SIG-M5 treated with dmso at 0.1 percent for 504 hours (cell line): Measurements from ENCODE around the gene CCHCR1.

Experiments used
- DNase-seq: peaks from one replicate; lab custom pipeline; 2025; ENCODE audit not compliant: unreplicated experiment; lab: John Stamatoyannopoulos, UW

The CCHCR1 gene

DNA sequence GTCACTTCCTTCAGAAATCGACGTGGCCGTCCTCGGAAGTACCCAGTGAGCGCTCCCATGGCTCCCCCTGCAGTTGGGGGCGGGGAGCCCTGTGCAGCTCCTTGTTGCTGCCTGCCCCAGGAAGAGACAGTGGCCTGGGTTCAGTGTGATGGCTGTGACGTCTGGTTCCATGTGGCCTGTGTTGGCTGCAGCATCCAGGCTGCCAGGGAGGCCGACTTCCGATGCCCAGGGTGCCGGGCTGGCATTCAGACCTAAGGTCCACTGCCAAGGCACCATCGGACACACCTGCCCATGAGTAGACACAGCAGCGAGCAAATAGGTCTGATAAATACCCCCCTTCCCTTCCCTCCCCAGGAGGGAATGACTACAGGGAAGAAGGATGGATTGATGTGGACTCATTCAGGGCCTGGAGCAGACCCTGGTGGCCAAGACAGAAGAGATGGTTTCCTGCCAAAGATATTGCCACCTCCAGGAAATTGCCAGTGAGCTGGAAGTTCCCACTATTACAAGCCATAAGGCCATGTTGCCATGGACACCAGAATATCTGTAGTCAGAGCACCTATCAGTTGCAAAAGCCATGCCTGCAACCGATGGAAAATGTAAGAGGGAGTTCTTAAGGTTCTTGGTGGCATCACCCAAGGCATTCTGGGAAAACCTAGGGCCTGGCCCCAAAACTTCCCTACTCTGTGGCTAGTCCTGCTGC is 5.0 kb upstream of the CCHCR1 start:
- no peak for DNase-seq

DNA sequence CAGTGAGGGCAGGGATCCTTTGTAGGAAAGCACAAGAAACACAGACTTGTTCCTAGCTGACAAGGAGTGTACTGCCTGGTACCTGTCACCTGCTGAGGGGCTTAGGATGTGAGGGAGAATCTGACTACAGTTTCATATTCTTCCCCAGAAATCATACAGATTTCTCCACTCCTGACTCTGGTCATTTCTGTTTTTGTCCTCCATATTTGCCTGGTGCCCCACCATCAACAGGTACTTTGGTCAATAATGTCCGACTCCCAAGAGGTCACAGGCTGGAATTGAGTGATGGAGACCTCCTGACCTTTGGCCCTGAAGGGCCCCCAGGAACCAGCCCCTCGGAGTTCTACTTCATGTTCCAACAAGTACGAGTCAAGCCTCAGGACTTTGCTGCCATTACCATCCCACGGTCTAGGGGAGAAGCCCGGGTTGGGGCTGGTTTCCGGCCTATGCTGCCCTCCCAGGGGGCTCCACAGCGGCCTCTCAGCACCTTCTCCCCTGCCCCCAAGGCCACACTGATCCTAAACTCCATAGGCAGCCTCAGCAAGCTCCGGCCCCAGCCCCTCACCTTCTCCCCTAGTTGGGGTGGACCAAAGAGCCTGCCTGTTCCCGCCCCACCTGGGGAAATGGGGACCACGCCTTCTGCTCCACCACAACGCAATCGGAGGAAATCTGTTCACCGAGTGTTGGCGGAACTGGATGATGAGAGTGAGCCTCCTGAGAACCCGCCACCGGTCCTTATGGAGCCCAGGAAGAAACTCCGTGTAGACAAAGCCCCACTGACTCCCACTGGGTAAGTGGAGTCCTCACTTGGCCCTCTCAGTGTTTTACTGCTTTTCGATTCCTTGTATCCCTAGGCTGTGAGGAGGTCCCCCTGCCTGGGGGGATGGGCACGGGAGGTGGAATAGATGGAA is 3.9 kb upstream of the CCHCR1 start:
- no peak for DNase-seq

DNA sequence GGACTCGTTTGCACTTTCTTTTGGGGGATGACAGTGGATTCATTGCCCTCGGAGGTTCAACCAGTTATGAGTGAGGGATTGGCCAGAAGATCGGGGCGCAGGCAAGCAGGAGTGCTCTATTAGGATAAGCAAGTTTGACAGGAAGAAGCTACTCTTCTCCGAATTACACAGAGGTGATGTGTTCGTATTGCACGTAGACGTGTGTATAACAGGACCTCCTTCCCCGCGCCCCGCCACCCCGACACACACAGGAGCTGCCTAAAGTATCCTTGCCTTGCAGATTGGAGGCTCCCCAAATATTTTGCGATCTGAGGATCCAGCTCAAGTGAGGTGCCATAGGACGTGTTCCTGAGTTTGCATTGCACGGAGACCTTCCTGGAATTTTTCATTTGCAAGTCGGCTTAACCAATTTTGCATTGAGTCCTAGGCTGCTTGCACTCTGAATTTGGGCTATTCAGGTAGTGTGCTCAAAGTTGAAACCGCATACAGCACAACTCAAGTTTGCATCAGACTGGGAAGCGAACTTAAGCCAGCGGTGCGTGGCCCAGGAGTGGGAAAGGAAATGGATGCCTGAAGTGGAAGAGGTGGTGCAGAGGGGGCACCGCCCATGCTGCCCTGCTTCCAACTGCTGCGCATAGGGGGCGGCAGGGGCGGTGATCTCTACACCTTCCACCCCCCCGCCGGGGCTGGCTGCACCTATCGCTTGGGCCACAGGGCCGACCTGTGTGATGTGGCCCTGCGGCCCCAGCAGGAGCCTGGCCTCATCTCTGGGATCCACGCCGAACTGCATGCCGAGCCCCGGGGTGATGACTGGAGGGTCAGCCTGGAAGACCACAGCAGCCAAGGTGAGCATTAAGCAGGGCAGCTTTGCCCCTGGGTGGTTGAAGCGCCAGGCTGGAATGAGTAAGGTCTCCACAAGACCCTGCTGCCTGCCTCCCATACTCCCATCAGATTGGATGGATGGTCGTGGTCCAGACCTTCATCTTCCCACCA is 1.6 kb upstream of the CCHCR1 start:
- DNase-seq, result peak; percentile 45

DNA sequence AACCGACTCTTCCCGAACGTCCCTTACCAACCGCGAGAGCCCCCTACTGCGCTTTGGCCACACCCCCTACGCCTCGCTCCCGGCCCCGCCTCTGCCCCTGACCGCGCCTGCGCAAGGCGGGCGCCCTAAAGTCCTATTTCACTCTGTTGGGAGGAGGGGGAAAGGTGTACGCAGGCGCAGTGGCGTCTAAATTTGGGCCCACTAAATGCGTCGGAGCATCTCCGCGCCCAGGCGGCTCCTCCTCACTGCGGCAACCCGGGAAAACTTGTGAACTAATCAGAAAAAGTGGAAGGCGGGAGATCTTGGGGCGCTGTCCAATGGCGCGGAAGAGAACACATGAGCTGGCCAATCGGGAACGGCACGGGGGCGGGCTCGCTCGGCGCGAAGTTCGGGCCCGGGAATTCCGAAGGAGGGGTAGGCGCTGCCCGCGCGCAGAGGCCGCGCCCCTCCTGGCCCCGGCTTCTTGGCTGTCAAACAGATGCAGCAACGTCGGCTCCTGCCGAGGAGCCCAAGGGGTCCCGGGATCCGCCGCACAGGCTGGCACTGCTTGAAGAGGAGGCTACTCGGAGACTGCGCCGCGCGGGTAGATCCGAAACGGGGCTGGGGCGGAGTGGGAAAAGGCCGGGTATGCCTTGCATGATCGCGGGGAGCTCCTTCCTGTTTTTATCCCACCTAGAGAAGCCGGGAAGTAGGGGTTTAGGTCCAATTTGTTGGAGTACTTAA is 699 bp upstream of the CCHCR1 start, which contains the start of gene TCF19:
Gene TCF19, plus strand, starts transcription at position 450 of the 723 bp plus-strand sequence. CDS start 881 bp downstream, outside the sequence.
- peak; percentile 98 for DNase-seq

DNA sequence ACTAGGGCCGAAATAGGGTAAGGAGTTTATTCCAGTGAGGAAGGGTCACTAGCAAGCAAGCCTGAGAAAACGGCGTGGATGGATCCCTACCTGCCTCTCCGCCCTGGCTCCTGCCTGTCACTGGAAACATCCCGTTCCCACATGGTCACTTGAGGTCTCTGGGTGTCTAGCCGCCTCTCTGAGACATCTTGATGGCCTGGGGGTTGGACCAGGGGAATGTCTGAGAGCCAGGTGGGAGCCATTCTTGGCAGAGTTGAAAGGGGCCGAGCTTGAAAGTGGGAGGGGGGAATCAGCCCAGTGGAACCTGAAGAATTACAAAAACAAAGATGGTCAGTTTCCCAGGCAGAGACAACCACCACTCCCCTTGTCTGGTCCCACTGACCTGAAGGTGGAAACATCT is 961 bp downstream of the CCHCR1 start:
- no peak for DNase-seq

DNA sequence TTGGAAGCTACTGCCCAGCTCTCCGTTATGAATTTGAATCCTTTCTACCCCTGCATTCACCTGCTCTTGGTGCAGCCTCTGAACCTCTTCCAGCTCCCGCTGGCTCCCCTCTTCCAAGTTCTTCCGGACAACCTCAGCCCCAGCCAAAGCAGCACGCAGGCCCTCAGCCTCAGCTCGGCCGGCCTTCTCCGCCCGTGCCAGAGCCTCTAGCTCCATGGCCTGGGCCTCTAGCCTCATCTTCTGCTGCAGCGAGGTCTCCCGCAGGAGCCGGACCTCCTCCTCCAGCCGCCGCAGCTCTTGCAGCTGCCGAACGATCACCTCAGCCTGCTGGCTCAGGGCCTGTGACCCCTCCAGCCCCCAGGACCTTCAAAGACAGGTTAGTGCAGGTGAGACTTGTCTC is 3.2 kb downstream of the CCHCR1 start:
- DNase-seq, result no peak

DNA sequence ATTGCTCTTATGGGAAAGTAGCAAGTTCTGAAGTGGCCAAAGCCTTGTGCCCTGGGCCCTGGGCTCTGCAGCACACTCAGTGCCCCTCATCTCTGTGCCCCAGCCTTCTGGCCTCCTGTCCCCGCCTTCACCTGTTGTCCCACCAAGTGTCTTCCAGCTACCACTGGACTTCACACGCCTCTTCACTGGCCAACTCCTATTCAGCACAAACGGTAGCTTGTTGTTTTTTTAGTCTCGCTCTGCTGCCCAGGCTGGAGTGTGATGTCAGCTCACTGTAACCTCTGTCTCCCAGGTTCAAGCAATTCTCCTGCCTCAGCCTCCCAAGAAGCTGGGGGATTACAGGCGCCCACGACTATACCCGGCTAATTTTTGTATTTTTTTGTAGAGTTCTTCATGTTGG is 4.8 kb downstream of the CCHCR1 start:
- DNase-seq, result no peak

DNA sequence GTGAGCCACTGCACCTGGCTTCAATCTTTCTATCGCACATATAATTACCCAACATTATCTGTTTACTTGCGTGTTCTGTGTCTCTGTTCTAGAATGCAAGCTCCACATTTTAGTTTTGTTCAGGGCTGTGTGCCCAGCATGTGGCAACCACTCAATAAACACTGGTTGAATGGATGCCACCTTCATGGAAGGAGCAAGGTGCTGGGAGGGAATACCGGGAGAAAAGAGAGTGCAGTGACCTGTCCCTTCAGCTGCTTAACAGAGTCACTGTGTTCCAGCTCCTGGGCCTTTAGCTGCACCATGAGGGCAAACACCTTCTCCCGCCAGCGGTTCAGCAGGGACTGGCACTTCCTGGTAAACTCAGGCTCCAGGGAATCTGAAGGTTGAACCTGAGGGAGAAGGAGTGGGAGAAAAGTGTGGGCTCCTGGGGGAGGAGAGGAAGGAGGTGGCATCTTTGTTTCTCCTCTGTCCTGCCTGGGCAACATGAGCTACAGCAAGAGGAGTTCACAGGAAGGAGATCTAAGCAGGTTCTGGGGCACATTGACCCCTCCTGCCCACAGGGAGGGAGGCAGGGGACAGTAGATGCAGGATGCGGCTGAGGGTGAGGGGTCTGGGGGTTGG is 7.7 kb downstream of the CCHCR1 start:
- no peak for DNase-seq

DNA sequence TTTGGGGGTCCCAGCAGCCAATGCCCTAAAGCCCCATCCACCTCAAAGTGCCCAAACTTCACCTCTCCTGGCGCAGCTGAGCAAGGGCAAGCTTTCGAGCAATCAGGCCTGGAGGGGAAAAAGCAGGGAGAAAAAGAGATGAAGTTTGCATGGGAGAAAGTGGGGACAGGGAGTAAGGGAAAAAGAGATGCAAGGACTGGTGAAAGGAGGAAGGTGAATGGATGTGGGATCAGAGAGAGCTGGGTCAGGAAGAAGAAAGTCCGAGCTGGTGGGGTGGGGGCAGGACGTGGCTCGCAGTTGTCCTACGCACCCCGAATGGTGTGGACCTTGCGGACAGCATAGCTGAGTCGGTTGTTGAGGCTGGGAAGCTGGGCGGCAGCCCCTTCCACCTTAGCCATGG is 12.2 kb downstream of the CCHCR1 start:
- no peak for DNase-seq

DNA sequence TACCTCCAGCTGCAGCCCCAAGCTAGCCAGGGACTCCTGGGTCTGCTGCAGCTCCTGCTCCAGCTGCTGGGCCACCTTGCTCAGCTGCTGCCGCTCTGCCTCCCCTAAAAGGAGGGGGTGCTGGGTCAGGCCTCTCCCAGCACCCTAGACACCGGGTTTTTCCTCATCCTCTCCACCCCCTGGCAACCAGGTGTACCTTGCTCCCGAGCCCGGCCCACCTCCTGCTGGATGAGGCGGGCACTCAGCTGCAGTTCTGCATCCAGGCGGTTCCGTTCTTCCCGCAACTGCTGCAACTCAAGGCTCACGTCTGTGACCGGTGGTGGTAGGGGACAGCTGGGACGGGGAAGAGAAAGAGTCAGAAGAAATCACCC is 12.6 kb downstream of the CCHCR1 start:
- no peak for DNase-seq

DNA sequence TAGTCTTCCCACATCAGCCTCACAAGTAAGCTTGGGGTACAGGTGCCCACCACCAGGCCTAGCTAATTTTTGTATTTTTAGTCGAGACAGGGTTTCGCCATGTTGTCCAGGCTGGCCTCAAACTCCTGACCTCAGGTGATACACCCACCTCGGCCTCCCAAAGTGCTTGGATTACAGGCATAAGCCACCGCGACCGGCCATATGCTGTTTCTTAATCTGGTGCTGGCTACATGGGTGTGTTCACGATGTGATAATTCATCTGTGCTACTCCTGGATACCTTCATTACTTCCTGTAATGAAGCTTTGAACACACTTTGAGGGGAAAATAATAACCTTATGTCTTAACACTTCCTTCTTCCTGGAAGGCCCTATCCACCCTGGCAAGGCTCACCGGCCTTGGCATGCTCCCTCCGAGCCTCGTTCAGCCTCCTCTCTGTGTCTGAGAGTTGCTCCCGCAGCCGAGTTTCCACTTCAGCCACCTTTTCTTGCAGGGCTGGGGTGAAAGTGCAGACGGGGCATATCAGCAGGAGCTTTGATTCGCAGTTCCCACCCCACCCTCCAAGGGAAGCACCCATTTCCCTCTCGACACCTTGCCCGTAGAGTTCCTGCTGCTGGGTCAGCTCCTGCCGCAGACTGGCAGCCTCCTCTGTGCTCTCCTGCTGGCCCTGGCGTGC is 13.2 kb downstream of the CCHCR1 start:
- DNase-seq, result no peak

DNA sequence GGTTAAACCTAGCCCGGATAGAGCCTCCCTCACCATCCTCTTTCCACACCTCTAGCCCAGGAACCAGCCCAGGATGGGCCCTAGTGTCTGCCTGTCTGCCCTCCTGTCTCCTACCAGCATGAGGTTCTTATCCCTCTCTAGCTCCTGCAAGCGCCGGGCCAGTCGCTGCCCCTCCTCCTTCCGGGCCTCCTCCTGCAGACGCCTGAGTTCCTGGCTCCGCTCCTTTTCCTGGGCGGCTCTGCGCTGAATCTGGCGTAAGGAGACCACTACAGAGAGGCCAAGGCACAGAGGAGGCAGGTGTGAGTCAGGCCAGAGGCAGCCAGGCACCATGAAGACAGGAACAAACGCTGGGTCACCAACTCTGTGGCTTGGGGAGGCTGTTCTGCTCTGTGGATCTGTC is 14.5 kb downstream of the CCHCR1 start:
- no peak for DNase-seq

DNA sequence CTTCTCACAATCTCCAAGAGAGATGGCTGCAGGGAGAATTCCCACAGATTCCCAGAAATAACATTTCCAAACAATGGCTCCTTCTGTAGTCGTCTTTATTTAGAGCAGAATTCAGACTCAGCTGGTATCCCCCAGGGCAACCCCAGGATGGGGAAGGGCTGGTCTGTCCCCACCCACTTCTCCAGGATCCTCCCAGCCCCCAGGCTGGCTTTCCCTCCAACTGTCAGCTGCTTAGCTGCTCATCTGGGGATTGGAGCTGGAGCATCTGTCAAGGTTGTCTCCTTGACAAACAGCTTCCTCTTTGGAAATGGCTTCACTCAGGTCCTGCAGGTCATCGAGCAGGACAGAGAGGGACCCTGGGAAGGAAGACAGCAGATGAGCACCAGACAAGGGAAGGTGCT is 15.2 kb downstream of the CCHCR1 start:
- DNase-seq, result no peak

DNA sequence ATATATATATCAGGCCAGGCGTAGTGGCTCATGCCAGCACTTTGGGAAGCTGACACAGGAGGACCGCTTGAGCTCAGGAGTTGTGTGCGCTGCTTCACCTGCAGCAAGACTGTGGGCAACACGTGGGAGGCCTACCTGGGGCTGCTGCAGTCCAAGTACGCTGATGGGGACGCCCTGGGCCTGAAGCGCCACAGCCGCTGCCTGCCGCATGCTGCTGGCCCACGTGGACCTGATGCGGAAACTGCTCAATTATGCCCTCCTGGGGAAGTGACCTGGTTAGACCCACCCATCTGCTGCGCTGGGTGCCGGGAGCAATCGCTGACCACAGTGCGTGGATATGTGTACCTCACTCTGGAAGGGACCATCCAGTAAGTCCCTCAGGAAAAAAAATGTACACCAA is 17.0 kb downstream of the CCHCR1 start:
- no peak for DNase-seq

DNA sequence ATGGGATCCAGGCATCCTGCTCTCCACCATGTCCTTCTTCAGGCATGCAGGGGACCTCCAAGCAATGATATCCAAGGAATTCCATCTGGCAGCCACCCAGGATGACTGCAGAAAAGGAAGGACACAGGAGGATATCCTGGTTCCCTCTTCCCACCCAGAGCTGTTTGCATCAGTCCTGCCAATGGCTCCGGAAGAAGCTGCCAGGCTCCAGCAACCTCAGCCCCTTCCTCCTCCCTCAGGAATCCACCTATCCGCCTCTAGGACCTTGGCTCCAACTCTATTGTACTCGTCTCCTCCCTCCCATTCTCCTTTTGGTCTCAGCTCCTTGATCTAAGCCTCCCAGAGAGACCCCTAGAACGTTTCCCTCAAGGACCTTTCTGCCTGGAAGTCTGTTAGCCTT is 18.0 kb downstream of the CCHCR1 start:
- DNase-seq, result no peak

DNA sequence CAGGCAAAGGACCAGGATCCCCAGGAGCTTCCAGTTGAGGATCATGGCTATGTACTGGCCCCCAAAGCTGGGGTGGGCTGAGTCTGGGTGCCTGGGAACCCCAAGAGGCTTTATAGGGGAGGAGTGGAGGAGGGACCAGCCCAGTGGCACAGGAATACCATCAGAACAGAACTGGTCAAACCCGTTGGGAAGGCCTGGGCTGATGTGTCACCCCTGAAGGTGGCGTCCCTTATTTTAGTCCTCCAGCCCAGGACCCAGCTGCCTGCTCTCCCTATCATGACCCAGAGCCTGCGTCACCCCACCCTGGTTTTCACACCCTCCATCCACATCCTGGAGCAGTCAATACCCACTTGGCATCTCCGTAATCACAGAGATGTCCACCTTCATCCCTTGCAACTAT is 18.6 kb downstream of the CCHCR1 start, which contains the start of gene PSORS1C2:
Gene PSORS1C2, minus strand, starts transcription at position 85 of the 400 bp plus-strand sequence. Its CDS starts 40 bp downstream, at position 45.
- no peak for DNase-seq

DNA sequence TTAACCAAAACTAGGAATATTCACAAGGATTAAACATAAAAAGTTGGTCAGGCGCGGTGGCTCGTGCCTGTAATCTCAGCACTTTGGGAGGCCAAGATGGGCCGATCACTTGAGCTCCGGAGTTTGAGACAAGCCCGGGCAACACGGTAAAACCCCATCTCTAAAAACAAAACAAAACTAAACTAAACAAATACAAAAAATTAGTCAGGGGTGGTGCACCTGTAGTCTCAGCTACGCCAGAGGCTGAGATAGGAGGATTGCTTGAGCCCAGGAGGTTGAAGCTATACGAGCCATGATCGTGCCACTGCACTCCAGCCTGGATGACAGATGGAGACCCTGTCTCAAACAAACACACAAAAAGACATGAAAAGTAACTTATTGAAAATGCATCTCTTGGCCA is 21.9 kb downstream of the CCHCR1 start:
- DNase-seq, result no peak

DNA sequence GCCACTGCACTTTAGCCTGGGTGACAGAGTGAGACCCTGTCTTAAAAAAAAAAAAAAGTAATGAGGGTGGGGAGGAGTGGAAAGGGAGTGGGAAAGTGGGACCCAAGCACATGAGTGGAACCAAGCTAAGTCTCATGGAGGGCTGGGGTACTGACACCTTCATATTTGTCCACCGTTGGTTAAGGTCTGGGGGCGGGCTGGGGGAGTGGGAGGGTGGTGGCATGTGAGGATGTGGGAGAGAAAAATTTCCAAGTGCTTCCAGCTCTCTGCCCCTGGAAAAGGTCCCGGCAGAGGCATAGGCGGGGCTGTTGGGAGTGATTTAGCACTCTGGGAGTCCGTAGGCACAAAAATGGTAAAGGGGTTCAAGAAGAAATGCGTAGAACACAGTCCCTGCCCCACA is 24.8 kb downstream of the CCHCR1 start:
- no peak for DNase-seq

DNA sequence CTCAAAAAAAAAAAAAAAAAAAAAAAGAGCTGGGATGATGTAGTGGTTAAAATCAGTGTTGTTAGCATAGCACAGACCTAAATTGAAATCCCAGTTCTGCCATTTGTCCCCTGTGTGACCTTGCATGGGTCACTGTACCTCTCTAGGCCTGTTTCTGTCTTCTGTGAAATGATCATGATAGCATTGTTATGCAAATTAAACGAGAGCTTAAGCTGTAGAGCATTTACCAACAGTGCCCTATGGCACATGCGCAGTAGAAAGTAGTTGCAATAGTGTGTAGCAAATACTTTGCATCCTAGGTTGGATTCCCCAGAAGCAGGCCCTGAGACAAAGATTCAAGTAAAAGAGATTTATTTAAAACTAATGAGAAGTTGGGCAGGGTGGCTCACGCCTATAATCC is 26.0 kb downstream of the CCHCR1 start:
- DNase-seq, result no peak
